Measurements from ENCODE around the gene MED25.

DNA sequence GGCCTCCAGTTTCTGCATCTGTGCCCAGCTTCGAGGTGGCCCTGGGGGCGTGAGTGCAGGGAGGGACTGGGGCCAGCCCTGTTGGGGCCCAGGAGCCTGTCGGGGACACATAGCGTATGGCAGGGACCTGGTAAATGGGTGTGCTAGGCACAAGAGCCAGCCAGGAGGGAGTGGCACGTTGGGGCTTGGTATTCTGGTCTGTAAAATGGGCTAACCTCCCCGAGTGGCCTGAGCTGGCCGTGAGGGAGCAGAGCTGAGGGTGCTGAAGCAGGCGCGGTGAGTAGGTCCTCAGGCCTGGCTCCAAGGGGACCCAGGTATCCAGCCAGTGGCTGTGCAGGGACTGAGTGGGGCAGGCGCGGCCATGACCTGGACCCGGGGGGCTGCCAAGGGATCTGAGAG lies 37.2 kb downstream of the MED25 start:
- TF ChIP-seq EZH2 (IDR thresholded peaks at IDR 0.05; ENCODE audit: low read length, missing control alignments), result no peak
- TF ChIP-seq, protein P1, sequence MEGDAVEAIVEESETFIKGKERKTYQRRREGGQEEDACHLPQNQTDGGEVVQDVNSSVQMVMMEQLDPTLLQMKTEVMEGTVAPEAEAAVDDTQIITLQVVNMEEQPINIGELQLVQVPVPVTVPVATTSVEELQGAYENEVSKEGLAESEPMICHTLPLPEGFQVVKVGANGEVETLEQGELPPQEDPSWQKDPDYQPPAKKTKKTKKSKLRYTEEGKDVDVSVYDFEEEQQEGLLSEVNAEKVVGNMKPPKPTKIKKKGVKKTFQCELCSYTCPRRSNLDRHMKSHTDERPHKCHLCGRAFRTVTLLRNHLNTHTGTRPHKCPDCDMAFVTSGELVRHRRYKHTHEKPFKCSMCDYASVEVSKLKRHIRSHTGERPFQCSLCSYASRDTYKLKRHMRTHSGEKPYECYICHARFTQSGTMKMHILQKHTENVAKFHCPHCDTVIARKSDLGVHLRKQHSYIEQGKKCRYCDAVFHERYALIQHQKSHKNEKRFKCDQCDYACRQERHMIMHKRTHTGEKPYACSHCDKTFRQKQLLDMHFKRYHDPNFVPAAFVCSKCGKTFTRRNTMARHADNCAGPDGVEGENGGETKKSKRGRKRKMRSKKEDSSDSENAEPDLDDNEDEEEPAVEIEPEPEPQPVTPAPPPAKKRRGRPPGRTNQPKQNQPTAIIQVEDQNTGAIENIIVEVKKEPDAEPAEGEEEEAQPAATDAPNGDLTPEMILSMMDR (conservative IDR thresholded peaks at IDR 0.05 in 1 of 2, IDR thresholded peaks at IDR 0.05 in 1 of 2; ENCODE audit: low read depth in 1 of 2, low read length in 2 of 2), result no peak

All from fibroblast of lung (primary cell).